GM18861 (cell line): ENCODE measurements around the gene ZNF507.
"Not testable (repeated sequence)": the region's sequence is repeated elsewhere in the genome, so short reads cannot be mapped to it uniquely, and the experiment has no call there.

Experiments used
- ATAC-seq: cut with Tn5 transposase; IDR thresholded peaks from one replicate; pipeline ENCODE4 v1.9.1; 2021; ENCODE audit not compliant: unreplicated experiment

The ZNF507 gene

GRCh38 chr19:32406161-32407003, 61.0 kb downstream of the ZNF507 start:
- no peak for ATAC-seq

- no peak for ATAC-seq
Observed at GRCh38 chr19:32407004-32407992, 61.9 kb downstream of the ZNF507 start.

- ATAC-seq = no peak
Observed at GRCh38 chr19:32415246-32415645, 69.8 kb downstream of the ZNF507 start.

- ATAC-seq = no peak
Observed at GRCh38 chr19:32415669-32416068, 70.3 kb downstream of the ZNF507 start.

- no peak for ATAC-seq
Observed at GRCh38 chr19:32416749-32417456, 71.5 kb downstream of the ZNF507 start.

GRCh38 chr19:32418155-32418554, 72.7 kb downstream of the ZNF507 start:
- ATAC-seq = no peak

- no peak for ATAC-seq
Observed at GRCh38 chr19:32421589-32422361, 76.4 kb downstream of the ZNF507 start.

- no peak for ATAC-seq
Observed at GRCh38 chr19:32422435-32422834, 77.0 kb downstream of the ZNF507 start.

- ATAC-seq = not testable (repeated sequence)
Observed at GRCh38 chr19:32423944-32424343, 78.5 kb downstream of the ZNF507 start.

- ATAC-seq = no peak
Observed at GRCh38 chr19:32427536-32427935, 82.1 kb downstream of the ZNF507 start.

GRCh38 chr19:32436692-32437091, 91.3 kb downstream of the ZNF507 start:
- ATAC-seq = no peak

GRCh38 chr19:32437096-32437495, 91.7 kb downstream of the ZNF507 start:
- no peak for ATAC-seq
